Measurements from ENCODE around the gene CFAP70.

Gene CFAP70

DNA sequence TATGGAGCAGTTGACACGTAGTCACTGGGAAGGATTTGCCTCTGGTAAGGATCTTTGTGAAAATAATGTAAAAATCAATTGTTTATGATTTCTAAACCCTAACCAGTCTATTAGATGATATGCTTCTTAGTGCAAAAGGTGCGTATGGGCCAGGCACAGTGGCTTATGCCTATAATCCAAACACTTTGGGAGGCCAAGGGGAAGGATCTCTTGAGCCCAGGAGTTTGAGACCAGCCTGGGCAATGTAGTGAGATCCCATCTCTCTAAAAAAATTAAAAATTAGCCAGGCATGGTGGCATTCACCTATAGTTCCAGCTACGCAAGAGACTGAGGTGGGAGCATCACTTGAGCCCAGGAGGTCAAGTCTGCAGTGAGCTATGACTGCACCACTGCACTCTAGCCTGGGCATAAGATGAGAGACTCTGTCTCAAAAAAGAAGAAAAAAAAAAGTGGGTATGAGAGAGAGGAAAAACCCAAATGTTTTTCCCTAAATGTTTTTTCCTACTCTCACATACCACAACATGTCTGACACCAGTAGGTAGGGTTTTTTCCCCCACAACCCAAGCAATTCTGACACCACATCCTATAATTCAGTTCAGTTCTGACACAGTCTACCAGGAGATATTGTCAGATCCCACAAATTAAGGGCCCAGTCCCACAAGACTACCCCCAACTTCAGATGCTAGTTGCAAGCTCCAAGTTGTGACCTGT lies 148.1 kb downstream of the CFAP70 start:
- no peak for DNase-seq

GRCh38 chr10:73209705-73210104 lies 149.0 kb downstream of the CFAP70 start:
- DNase-seq = no peak

DNA sequence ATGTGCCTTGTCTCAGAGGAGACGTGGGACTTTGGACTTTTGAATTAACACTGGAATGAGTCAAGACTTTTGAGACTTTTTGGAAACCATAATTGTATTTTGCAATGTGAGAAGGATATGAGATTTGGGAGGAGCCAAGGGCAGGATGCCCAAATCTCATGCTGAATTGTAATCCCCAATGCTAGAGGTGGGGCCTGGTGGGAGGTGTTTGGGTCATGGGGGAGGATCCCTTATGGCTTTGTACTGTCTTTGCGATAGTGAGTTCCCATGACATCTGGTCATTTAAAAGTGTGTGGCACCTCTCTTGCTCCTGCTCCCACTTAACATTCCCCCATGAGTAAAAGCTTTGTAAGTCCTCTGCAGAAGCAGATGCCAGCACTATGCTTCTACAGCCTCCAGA lies 150.8 kb downstream of the CFAP70 start:
- DNase-seq = no peak

GRCh38 chr10:73206385-73206784 lies 152.3 kb downstream of the CFAP70 start:
- peak in 2 of 3 donors; percentile 12 to 14 for DNase-seq

DNA sequence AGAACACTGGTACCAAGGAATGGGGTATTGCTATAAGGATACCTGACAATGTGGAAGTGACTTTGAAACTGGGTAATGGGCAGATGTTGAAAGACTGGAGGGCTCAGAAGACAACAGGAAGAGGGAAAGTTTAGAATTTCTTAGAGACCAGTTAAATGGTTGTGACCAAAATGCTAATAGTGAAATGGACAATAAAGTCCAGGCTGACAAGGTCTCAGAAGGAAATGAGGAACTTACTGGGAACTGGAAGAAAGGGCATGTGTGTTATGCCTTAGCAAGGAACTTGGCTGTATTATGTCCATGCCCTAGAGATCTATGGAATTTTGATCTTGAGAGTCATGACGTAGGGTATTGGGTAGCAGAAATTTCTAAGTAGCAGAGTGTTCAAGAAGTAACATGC lies 152.8 kb downstream of the CFAP70 start:
- DNase-seq = peak; percentile 40 to 60 (median 55)

DNA sequence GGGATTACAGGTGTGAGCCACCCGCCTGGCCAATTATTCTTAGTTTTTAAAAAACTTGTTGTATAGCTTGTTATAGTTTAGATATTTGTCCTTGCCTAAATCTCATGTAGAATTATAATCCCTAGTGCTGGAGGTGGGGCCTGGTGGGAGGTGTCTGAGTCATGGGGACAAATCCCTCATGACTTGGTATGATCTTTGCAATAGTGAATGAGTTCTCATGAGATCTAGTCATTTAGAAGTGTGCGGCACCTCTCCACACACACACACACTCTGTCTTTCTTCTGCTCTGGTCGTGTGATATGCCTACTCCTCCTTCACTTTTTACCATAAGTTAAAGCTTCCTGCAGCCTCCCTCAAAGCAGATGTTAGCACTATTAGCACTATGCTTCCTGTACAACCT lies 153.6 kb downstream of the CFAP70 start:
- DNase-seq = peak; percentile 51 to 56 (median 56)

Data from suppressor macrophage treated with lipopolysaccharide for 1 hour (primary cell).